HG03460 (cell line): ENCODE data around the gene SPP1.
"Not testable (repeated sequence)": the region's sequence is repeated elsewhere in the genome, so short reads cannot be mapped to it uniquely, and the experiment has no call there.

Source experiments
- ATAC-seq: cut with Tn5 transposase; IDR thresholded peaks from one replicate; pipeline ENCODE4 v1.9.1; 2021; ENCODE audit not compliant: unreplicated experiment

Gene SPP1

DNA sequence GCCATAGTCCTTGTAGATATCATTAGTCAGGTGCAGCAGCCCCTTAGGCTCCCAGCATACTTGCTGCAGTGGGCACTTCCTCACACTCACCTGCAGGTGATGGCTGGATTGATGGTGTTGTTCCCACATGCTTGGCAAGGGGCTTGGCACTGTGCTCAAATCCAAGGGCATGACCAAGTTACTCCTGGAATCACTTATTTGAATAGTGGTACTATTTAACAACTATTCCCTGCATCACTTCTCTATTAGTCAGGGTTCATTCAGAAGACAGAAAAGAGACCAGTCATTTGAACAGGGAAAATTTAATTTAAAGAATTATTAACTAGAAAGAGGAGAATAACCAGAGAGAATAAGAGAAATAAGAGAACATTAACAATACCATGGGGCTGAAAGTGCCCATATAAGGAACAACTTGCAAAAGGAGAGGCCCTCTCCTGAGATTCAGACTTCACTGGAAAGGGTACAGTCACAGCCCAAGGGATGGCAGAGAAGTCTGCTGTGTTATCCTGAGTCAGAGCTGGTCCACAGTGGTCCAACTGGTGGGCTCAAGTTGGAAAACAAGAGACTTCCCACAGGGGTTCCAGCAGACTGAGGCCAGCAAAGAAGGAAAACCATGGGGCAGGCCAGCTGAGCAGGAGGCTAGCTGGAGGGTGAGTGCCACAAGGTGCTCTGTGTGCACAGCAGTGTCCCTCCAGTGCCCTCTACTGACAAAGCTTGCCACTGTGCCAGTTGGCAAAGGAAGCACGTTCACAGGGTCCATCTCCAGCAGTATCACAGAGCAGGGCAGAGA, 9.8 kb downstream of the SPP1 start:
- peak; percentile 85 for ATAC-seq

DNA sequence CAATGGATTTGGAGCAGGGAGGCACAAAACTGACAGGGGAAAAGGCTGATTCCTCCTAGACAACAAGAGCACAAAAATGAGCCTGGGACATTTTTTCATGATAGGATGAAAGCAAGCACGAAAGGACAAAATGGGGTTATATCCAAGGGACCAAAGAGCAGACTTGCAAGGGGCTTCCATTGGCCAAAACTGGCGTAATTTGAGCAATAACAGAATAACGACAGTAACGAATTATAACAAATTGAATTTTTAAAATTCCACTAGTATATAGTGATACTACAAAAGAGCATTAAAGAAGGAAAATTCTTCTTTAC, 10.3 kb downstream of the SPP1 start:
- ATAC-seq: no peak

DNA sequence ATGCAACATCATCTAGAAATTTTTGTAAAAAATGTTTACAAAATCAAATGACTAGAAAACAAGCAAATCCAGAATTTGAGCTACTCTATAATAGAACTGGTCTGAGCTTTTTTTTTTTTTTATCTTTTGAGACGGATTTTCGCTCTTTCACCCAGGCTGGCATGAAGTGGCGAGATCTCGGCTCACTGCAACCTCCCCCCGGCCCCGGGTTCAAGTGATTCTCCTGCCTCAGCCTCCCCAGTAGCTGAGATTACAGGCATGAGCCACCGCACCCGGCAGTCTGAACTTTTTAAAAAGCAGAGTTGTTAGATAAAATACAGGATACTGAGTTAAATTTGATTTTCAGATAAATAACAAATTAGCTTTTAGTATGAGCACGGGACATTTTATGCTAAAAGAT, 11.0 kb downstream of the SPP1 start:
- no peak for ATAC-seq

DNA sequence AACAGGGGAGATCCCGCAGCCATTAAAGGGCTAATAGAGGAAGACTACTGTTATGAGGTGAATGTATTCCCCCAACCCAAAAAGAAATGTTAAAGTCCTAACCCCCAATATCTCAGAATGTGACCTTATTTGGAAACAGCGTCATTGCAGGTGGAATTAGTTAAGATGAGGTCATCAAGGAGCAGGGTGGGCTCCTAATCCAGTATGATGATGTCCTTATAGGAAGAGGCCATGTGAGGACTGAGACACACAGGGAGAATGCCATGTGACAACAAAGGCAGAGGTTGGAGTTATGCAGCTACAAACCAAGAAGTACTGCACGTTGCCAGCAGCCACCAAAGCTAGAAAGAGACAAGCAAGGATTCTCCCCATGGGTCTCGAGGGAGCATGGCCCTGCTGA, 14.3 kb downstream of the SPP1 start:
- no peak for ATAC-seq

DNA sequence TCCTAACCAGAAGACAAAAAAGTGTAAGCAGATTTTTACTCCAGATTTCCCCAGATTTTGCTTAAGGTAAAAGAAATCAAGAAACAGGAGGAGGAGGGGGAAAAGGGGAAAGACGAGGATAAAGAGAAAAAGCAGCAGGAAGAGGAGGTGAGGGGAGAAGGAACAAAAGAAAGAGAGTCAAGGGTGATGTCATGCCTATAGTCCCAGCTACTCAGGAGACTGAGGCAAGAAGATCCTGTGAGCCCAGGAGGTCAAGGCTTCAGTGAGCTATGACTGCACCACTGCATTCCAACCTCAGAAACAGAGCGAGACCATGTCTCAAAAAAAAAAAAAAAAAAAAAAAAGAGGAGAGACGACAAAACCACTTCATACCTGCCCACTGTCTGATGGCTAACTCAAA, 19.9 kb downstream of the SPP1 start:
- ATAC-seq: no peak

DNA sequence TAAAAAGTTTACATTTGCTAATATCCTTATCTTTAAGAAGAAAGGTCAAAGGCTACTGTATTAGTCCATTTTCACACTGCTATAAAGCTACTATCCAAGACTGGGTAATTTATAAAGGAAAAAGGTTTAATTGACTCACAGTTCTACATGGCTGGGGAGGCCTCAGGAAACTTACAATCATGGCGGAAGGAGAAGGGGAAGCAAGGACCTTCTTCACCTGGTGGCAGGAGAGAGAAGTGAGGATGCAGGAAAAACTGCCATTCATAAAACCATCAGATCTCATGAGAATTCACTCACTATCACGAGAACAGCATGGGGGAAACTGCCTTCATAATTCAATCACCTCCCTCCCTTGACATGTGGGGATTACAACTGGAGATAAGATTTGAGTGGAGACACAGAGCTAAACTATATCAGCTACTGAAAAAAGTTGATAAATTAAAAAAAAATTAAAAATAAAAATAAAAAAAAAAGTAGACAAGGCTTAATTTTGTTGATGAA, 23.7 kb downstream of the SPP1 start:
- not testable (repeated sequence) for ATAC-seq

DNA sequence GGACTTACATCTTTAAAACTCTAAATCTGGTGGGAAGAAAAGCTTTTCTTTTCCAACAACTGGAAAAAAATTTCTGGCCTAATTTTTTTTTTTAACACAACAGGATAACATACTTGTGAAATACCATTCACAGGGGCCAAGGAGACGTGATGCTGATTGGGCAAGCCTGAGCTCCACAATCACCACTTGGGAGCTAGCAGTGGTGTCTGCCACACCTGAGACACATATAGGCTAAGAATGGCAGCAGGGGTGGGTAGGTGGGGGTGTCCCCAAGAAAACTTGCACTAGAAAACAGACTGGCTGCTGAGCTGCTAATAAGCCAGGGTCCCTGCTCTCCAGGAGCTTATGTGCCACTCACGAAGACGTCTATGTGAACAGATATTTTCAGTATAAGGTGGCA, 26.4 kb downstream of the SPP1 start:
- ATAC-seq: no peak

DNA sequence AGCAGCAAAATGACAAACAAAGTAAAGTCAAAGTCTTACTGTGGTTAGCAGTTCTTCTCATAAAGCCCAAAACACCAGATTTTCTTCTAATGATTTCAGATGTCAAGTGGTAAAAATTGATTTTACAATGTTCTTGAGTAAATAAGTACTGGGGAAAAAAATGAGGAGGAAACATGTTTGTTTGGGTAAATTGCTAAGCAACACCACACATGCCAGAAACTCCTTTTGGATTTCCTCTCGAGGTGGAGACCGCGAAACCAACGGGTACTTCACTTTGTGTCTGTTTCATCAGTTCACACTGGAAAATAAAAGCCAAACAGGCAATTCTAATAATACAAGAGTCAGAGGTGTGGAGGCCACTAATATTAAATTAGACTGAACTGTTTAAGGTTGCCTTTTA, 27.3 kb downstream of the SPP1 start:
- no peak for ATAC-seq

DNA sequence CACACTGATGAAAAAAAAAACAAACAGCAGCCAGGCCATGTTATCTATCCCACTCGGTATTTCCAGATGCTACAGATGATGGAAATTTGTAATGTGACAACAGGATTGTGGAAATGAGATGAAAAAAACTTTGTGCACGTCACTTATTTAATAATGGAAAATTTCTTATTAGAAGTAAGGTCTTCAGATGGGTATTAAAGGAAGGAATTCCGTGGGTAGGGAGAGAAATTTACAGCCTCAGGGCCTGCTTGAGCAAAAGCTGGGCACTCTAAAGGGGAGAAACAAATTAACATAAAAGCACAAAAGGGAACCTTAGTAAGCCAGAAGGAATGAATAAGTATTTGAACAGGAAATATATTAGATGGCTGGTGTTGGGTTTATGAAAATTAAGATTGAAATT, 27.7 kb downstream of the SPP1 start:
- no peak for ATAC-seq

DNA sequence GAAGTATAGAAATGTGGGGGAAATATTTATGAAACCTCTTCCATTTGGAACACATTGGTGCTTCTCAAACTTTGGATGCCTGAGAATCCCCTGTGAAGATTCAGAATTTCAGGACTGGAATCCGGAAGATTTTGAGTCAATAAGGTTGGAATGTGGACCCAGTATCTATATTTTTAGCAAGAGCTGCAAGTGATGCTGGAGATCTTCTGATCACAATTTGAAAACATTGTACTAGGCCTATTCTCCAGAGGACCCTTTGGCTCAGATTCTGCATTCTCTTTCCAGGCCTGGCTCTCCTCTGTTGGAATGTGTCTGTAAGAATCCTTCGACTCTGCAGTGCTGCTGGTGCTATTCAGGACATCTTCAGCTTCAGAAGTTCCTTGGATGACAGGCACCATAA, 29.6 kb downstream of the SPP1 start:
- ATAC-seq: no peak

DNA sequence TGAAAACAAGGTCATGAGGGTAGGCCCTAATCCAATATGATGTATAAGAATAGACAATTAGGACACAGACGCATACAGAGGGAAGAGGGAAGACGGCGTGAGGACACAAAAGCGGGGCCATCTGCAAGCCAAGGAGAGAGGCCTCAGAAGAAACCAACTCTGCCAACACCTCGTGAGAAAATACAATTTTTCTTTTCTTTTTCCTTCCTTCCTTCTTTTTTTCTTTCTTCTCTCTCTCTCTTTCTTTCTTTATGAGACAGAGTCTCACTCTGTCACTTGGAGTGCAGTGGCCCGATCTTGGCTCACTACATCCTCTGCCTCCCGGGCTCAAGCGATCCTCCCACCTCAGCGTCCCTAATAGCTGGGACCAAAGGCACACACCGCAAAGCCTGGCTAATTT, 30.4 kb downstream of the SPP1 start:
- no peak for ATAC-seq

DNA sequence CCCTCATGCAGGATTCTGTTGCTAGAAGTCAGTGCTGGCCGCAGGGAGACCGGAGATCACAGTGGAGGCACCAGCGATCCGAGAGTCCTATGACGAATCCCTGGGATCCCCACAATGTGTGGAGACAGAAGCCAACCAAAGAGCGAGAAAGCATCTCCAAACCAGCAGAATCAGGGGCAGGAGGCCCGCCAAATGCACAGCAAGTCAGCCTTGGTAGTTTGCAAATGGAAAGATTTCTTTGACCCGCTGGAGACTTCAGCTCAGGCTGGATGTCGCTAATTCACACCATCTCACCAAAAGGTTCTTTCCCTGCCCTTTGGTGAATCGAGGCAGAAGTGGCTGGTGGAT, 31.4 kb downstream of the SPP1 start:
- no peak for ATAC-seq

DNA sequence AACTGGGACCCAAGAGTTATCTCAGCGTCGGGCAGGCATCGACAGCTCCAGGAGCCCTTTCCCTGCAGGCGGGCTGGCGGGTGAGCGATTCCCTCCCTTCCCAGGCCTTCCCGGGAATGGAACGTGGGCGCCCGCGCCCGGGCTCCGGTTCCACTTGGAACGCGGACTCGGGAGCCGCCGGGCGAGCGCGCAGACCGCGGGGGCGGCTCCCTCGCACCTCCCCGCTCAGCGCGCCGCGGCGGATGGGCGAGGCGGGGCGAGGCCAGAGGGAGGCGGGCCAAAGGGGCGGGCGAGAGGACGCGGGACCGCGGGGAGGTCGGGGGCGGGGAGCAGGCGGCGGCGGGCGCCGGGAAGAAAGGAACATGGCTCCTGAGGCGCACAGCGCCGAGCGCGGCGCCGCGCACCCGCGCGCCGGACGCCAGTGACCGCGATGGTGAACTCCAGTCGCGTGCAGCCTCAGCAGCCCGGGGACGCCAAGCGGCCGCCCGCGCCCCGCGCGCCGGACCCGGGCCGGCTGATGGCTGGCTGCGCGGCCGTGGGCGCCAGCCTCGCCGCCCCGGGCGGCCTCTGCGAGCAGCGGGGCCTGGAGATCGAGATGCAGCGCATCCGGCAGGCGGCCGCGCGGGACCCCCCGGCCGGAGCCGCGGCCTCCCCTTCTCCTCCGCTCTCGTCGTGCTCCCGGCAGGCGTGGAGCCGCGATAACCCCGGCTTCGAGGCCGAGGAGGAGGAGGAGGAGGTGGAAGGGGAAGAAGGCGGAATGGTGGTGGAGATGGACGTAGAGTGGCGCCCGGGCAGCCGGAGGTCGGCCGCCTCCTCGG, 32.0 kb downstream of the SPP1 start, which contains the start of gene PKD2:
Gene PKD2 (plus strand): TSS at position 332 of the 818 bp plus-strand sequence. CDS start 99 bp downstream, at position 431.
- ATAC-seq: peak; percentile 87

DNA sequence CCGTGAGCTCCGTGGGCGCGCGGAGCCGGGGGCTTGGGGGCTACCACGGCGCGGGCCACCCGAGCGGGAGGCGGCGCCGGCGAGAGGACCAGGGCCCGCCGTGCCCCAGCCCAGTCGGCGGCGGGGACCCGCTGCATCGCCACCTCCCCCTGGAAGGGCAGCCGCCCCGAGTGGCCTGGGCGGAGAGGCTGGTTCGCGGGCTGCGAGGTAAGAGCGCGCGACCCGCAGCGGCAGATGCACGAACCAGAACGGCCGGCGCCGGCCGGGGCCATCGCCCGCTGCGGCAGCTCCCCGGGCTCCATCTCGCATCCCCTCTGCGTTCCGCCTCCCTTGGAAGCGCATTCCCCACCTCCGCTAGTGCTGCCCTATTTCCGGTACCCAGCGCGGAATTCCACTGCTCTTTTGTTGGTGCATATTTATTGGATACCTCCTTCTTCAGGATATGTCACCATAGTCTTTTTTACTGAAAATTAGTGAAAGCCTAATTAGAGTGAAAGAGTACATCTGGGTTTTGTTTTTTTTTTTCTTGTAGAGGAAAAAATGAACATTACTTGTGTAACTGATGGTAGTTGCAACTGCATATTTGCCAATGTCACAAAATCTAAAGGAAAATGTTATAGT, 32.7 kb downstream of the SPP1 start:
- ATAC-seq: peak; percentile 30

DNA sequence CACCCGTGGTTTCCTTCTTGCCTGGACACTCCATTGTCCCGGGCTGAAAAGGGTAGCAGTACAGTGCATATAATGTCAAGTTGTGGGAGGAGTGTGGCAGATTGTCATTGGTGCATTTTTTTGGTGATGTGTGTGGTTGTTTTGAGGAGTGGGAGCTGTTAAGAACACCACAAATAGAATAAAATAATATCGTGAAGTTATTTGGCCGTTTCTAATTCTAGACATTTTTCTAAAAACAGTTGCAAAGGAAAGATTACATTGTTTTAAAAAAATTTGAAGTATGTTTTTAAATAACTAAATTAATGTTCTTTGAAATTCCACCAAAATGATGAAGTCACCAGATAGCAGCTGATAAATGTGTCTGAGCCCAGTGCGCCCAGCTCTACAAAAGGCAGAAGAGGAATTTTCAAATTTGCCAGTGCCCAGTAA, 33.2 kb downstream of the SPP1 start:
- no peak for ATAC-seq

DNA sequence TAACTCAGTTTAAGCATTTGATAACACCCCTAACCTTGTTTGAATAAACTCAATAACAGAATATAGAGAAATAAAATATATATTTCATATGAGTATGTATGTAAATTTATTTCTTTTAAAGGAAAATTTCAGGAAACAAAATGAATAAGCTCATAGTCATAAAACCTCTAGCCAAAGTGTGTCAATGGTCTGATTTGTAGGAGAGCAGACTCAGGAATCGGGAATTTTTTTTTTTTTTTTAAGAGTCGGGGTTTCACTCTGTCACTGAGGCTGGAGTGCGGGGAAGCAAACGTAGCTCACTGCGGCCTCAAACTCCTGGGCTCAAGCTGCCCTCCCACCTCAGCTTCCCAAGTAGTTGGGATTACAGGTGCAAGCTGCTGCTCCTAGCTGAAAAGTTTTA, 34.4 kb downstream of the SPP1 start:
- no peak for ATAC-seq

DNA sequence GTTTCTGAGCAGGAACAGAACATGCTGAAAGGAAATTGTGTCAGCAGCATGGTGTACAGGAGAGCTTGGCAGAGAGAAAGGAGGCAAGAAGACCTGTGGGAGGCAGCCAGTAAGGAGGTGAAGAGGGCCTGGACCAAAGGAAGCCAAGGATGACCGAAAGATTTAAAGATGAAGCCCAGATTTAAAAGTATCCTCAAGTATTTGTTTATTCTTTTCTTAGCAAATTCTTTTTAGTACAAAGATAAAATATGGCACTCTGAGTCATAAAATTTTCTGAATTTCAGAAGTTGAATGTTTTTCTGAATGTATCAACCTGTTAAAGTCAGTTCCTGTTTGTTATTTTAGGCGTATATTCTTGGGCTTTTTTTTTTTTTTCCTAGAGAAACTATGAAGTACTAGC, 35.5 kb downstream of the SPP1 start:
- no peak for ATAC-seq

DNA sequence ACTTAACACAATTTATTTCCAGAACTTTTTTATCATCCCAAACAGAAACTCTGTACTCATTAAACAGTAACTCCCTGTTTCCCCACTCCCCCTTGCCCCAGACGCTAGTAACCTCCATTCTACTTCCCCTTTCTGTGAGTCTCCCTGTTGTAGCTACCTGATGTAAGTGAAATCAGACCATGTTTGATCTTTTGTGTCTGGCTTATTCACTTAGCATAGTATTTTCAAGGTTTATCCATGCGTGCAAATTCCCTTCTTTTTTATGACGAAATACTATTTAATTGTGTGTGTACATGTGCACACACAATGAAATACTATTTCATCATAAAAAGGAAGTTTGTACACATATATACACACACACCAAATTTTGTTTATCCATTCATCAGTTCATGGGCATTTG, 37.1 kb downstream of the SPP1 start:
- peak; percentile 44 for ATAC-seq

DNA sequence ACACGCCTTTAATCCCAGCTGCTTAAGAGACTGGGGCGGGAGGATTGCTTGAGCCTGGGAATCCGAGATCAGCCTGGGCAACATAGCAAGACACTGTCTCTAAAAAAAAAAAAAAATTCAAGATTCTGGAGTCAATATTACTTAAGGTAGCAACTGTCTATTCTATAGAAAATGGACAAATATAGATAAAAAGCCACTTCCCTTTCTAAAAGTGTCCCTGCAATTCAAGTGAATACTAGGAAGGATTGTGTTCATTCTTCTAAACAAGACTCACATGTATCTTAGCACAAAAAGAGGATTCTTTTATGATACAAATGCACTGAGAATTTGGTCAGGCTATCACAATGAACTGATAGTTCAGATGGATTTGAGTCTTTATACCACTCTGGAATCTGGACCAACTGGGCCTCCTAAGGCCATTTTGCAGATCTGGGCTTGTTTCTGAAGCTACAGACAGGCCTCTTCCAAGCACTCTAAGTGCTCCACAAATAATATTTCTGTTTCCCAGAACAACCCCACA, 38.9 kb downstream of the SPP1 start:
- no peak for ATAC-seq

DNA sequence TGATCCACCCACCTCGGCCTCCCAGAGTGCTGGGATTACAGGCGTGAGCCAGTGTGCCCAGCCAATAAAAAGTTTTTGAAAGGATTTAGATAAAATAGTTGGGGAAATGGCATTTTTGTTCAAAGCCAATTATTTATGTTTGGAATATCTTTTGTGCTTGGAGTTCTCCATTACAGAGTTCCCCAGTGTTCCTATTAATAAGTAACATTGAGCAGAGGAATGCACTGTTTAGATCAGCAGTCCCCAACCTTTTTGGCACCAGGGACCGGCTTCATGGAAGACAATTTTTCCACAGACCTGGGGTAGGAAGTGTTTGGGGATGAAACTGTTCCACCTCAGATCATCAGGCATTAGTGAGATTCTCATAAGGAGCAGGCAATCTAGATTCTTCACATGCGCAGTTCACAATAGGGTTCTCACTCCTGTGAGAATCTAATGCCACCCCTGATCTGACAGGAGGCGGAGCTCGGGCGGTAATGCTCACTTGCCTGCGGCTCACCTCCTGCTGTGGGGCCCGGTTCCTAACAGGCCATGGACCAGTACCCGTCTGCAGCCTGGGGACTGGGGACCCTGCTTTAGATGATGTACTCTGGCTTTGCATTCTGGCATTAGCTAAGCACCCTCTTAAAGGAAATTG, 40.3 kb downstream of the SPP1 start:
- no peak for ATAC-seq
